Measurements from ENCODE around the gene MESD. TPM values are rescaled to one million over a fixed set of nuclear protein-coding genes. Genes with fewer than 3 reads are reported as not detected.

MESD gene
- total RNA-seq, 1 experiment from 2014 or later = 30.2 TPM

DNA sequence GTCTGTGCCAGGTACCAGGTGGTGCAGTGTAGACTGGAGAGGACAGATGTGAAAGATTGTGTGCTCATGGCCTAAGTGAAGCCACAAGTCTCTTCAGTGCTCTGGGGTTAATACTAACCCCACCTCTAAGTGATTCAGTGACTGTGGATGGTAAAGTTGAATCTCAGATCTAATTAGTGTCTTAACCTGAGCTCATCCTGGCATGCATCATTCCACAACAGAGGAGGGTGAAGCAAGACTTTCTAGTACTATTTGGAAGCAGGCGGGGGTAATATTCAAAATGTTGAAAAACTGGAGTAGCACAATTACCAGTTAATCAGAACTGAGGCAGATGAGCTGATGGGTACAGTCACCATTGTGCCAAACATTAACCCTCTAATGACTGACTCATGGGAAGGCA is 2.8 kb upstream of the MESD start:
- Mint-ChIP-seq H3K36me3 (ENCODE audit: insufficient read depth, unreplicated experiment) (peaks cover 6% of the 10 kb centered on the region), H3K4me1 (ENCODE audit: insufficient read depth, unreplicated experiment) (peaks cover 21% of the 10 kb centered on the region), H3K27me3 (ENCODE audit: insufficient read depth, unreplicated experiment) (no peaks in the 10 kb centered on the region), H3K9me3 (ENCODE audit: unreplicated experiment) (no peaks in the 10 kb centered on the region), H3K4me3 (ENCODE audit: unreplicated experiment) (no peak overlapping the region), H3K27ac (ENCODE audit: low read depth, unreplicated experiment) (no peak overlapping the region)
- CTCF ChIA-PET = interaction anchor here (0.6 to 1.4 kb wide), 2 partner anchors 274 to 467 kb away, joined by 4 to 7 read pairs; no protein-coding TSS in a partner anchor
- no peak for DNase-seq (ENCODE audit: unreplicated experiment)
- intact Hi-C loops (cut with micrococcal nuclease) = no loop called here
- POLR2A ChIA-PET = no interaction called here
- no TSS peak for BruUV-seq (replicated peaks)
- TF ChIP-seq, protein P1, sequence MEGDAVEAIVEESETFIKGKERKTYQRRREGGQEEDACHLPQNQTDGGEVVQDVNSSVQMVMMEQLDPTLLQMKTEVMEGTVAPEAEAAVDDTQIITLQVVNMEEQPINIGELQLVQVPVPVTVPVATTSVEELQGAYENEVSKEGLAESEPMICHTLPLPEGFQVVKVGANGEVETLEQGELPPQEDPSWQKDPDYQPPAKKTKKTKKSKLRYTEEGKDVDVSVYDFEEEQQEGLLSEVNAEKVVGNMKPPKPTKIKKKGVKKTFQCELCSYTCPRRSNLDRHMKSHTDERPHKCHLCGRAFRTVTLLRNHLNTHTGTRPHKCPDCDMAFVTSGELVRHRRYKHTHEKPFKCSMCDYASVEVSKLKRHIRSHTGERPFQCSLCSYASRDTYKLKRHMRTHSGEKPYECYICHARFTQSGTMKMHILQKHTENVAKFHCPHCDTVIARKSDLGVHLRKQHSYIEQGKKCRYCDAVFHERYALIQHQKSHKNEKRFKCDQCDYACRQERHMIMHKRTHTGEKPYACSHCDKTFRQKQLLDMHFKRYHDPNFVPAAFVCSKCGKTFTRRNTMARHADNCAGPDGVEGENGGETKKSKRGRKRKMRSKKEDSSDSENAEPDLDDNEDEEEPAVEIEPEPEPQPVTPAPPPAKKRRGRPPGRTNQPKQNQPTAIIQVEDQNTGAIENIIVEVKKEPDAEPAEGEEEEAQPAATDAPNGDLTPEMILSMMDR (IDR thresholded peaks at IDR 0.05; ENCODE audit: unreplicated experiment) = no peak

DNA sequence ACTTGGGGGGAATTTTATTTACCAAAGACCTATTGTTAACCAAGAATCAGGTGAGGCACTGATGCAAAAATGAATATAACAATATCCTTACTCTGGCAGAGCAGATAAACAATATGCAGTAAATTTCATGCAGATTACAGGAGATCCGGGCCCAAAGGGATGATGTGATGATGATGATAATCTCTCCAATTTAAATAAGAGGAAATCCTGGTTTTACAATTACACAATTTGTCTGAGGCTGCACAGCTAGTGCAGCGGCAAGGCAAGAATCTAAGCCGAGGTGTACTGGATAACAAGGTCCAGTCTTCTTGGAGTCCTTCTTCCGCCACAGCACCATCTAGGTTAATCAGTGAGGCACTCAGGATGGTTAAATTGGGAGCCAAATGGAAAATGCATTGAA is 2.4 kb upstream of the MESD start:
- BruUV-seq (replicated peaks) = no TSS peak
- no peak overlapping the region for H3K4me3 Mint-ChIP-seq (ENCODE audit: unreplicated experiment)
- H3K4me1 Mint-ChIP-seq (ENCODE audit: insufficient read depth, unreplicated experiment) = peaks cover 22% of the 10 kb centered on the region
- H3K27me3 Mint-ChIP-seq (ENCODE audit: insufficient read depth, unreplicated experiment) = no peaks in the 10 kb centered on the region
- ChIA-PET CTCF (interaction anchor here (0.6 to 1.4 kb wide), 4 partner anchors 213 to 468 kb away, joined by 3 to 7 read pairs (median 4); partner anchors contain the start of gene CEMIP), POLR2A (interaction anchor here (4.3 kb wide), 1 partner anchor 8 kb away, joined by 76 read pairs; the partner anchor contains the start of gene TLNRD1)
- no peak for DNase-seq (ENCODE audit: unreplicated experiment)
- no peaks in the 10 kb centered on the region for H3K9me3 Mint-ChIP-seq (ENCODE audit: unreplicated experiment)
- no peak overlapping the region for H3K27ac Mint-ChIP-seq (ENCODE audit: low read depth, unreplicated experiment)
- intact Hi-C loops (cut with micrococcal nuclease) = no loop called here
- TF ChIP-seq, protein P1 (IDR thresholded peaks at IDR 0.05; ENCODE audit: unreplicated experiment) = no peak
- H3K36me3 Mint-ChIP-seq (ENCODE audit: insufficient read depth, unreplicated experiment) = peaks cover 6% of the 10 kb centered on the region

DNA sequence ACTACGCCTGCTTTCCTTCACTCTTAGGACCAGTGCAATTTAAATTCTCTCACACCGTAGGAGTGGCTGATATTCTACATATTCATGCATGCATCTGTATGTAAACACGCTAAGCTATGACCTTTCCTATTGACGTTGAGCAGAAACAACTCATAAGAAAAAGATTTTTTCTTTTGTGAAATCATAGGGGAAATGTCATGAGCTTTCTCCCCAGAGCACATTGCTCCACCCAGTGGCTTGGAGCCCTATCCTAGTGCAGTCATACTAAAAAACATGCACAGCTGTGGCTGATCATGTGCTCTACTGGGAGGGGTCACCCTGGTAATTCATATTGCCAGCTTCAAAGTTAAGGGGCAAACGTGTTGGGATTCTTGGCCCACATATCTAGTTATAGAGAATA is 1.8 kb upstream of the MESD start:
- Mint-ChIP-seq H3K36me3 (ENCODE audit: insufficient read depth, unreplicated experiment) (peaks cover 6% of the 10 kb centered on the region), H3K4me1 (ENCODE audit: insufficient read depth, unreplicated experiment) (peaks cover 28% of the 10 kb centered on the region), H3K9me3 (ENCODE audit: unreplicated experiment) (no peaks in the 10 kb centered on the region), H3K4me3 (ENCODE audit: unreplicated experiment) (no peak overlapping the region), H3K27me3 (ENCODE audit: insufficient read depth, unreplicated experiment) (no peaks in the 10 kb centered on the region), H3K27ac (ENCODE audit: low read depth, unreplicated experiment) (no peak overlapping the region)
- ChIA-PET CTCF (interaction anchor here (0.6 to 1.7 kb wide), 5 partner anchors 10 to 329 kb away, joined by 3 to 5 read pairs (median 3); partner anchors contain the start of gene CEMIP), POLR2A (interaction anchor here (1.0 to 4.3 kb wide), 3 partner anchors 9 to 128 kb away, joined by 3 to 76 read pairs (median 6); partner anchors contain the start of gene TLNRD1)
- no TSS peak for BruUV-seq (replicated peaks)
- peak; percentile 16 for DNase-seq (ENCODE audit: unreplicated experiment)
- TF ChIP-seq, protein P1 (IDR thresholded peaks at IDR 0.05; ENCODE audit: unreplicated experiment) = no peak
- intact Hi-C loops (cut with micrococcal nuclease) = no loop called here

DNA sequence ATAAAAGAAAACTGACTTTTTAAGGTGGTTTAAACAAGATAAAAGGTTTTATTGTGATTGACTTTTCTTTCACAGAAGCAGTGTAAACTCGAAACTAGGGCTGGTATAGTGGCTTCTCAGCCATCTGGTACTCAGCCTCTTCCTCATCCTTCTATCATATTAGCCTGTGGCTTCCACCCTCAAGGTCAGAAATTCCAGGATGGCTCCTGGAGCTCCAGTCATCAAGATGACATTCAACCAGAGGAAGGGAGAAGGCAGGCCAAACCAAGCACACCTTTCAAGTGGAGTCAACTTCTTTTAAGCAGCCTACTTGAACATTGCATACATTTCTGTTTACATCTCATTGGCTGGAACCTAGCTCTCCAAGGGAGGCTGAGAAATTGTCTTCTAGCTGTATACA is 1.3 kb upstream of the MESD start:
- ChIA-PET POLR2A (interaction anchor here (0.6 to 4.3 kb wide), 7 partner anchors 10 to 383 kb away, joined by 3 to 76 read pairs (median 3); partner anchors contain the start of gene TLNRD1), CTCF (interaction anchor here (0.6 to 1.7 kb wide), 5 partner anchors 10 to 541 kb away, joined by 3 to 6 read pairs (median 4); partner anchors contain the start of gene CEMIP)
- intact Hi-C loops (cut with micrococcal nuclease) = no loop called here

More for the DNA sequence above, 1.3 kb upstream of the MESD start:
- no peaks in the 10 kb centered on the region for H3K9me3 Mint-ChIP-seq (ENCODE audit: unreplicated experiment)
- H3K4me3 Mint-ChIP-seq (ENCODE audit: unreplicated experiment) = no peak overlapping the region
- peaks cover 32% of the 10 kb centered on the region for H3K4me1 Mint-ChIP-seq (ENCODE audit: insufficient read depth, unreplicated experiment)
- no peak overlapping the region for H3K27ac Mint-ChIP-seq (ENCODE audit: low read depth, unreplicated experiment)
- peaks cover 6% of the 10 kb centered on the region for H3K36me3 Mint-ChIP-seq (ENCODE audit: insufficient read depth, unreplicated experiment)
- DNase-seq (ENCODE audit: unreplicated experiment) = no peak
- TF ChIP-seq, protein P1 (IDR thresholded peaks at IDR 0.05; ENCODE audit: unreplicated experiment) = no peak
- H3K27me3 Mint-ChIP-seq (ENCODE audit: insufficient read depth, unreplicated experiment) = no peaks in the 10 kb centered on the region
- no TSS peak for BruUV-seq (replicated peaks)
